Karpas-422 (cell line): ENCODE data around the gene MFAP2. TPM values are rescaled to one million over a fixed set of nuclear protein-coding genes. Genes with fewer than 3 reads are reported as not detected.
A peak's percentile ranks its signal among the peaks of the same experiment; 100 is the strongest.
"Not testable (repeated sequence)": the region's sequence is repeated elsewhere in the genome, so short reads cannot be mapped to it uniquely, and the experiment has no call there.

ENCODE experiments used
- DNase-seq: peaks from one replicate; pipeline ENCODE4 v3.0.0-alpha.2; 2015
- H2AFZ ChIP-seq: fragments of 200-600 bp; sonication (generic); 2 replicates; pipeline ENCODE4 v1.6.1; 2014; ENCODE audit warnings: antibody characterized with exemption, low read length, mixed read lengths
- H3K27ac ChIP-seq: fragments of 200-600 bp; sonication (generic); 2 replicates; pipeline ENCODE4 v1.5.1; 2014; ENCODE audit warnings: mild to moderate bottlenecking, low read length, moderate library complexity
- H3K27me3 ChIP-seq: fragments of 200-600 bp; sonication (generic); 2 replicates; pipeline ENCODE4 v1.6.1; 2014; ENCODE audit warnings: low read length, mixed read lengths
- H3K36me3 ChIP-seq: fragments of 200-600 bp; sonication (generic); 2 replicates; pipeline ENCODE4 v1.6.1; 2014; ENCODE audit warnings: low read length, mixed read lengths; ENCODE audit not compliant: insufficient read depth
- H3K4me1 ChIP-seq: fragments of 200-600 bp; sonication (generic); 2 replicates; pipeline ENCODE4 v1.6.1; 2014; ENCODE audit warnings: mild to moderate bottlenecking, low read length, mixed read lengths
- H3K4me2 ChIP-seq: fragments of 200-600 bp; sonication (generic); 2 replicates; pipeline ENCODE4 v1.6.1; 2014; ENCODE audit warnings: low read length, low read depth, mild to moderate bottlenecking; ENCODE audit not compliant: poor library complexity, severe bottlenecking
- H3K4me3 ChIP-seq: fragments of 200-600 bp; sonication (generic); 2 replicates; pipeline ENCODE4 v1.5.1; 2014; ENCODE audit warnings: mild to moderate bottlenecking, antibody characterized with exemption, low read length, mixed read lengths
- H3K79me2 ChIP-seq: fragments of 200-600 bp; sonication (generic); 2 replicates; pipeline ENCODE4 v1.6.1; 2014; ENCODE audit warnings: mild to moderate bottlenecking, low read length, mixed read lengths
- H3K9ac ChIP-seq: fragments of 200-600 bp; sonication (generic); 2 replicates; pipeline ENCODE4 v1.6.0; 2014; ENCODE audit warnings: low read length
- H3K9me2 ChIP-seq: fragments of 200-600 bp; sonication (generic), shearing (Covaris generic); replicated peaks from 2 replicates; pipeline ENCODE4 v1.6.0; 2014; ENCODE audit warnings: mild to moderate bottlenecking, low read length, moderate library complexity; ENCODE audit not compliant: insufficient read depth
- H3K9me3 ChIP-seq: fragments of 300-700, 200-600 bp; sonication (generic); 2 replicates; pipeline ENCODE4 v1.6.1; 2014; ENCODE audit warnings: low read length, mixed read lengths
- H4K20me1 ChIP-seq: fragments of 200-600 bp; sonication (generic); 2 replicates; pipeline ENCODE4 v1.6.1; 2014; ENCODE audit warnings: mild to moderate bottlenecking, antibody characterized with exemption, low read length, low read depth; ENCODE audit not compliant: insufficient read depth
- total RNA-seq: library from RNA; depleted of rRNA; stranded (reverse); fragments of >200 nt; shearing (Covaris generic); gene quantifications from 2 replicates; pipeline ENCODE4 v1.2.3, GENCODE V29; 2014; ENCODE audit warnings: low replicate concordance

The MFAP2 gene
- total RNA-seq, 1 experiment from 2014 or later: not detected

DNA sequence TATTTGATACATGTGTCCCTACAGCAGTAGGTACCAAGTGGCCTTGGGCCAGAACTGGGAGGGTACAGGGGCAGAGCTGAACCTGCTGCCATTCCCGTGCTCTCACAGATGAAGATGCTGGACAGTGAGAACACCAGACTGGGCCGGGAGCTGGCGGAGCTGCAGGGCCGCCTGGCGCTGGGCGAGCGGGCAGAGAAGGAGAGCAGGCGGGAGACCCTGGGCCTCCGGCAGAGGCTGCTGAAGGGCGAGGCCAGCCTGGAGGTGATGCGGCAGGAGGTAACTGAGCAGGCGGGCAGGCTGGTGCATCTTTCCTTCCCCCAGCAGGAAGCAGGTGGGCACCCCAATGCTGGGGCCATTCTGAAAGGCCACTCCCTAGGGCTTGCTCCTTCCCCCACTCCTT is 21.9 kb downstream of the MFAP2 start:
- no peaks in the 10 kb centered on the region for H3K79me2 ChIP-seq
- no peaks in the 10 kb centered on the region for H3K9me2 ChIP-seq
- H3K27ac ChIP-seq: no peak overlapping the region
- H3K9me3 ChIP-seq: no peaks in the 10 kb centered on the region
- no peak overlapping the region for H3K4me3 ChIP-seq
- DNase-seq: no peak
- H3K4me2 ChIP-seq: no peak overlapping the region
- H3K27me3 ChIP-seq: no peaks in the 10 kb centered on the region
- no peaks in the 10 kb centered on the region for H4K20me1 ChIP-seq
- H3K4me1 ChIP-seq: peaks cover 5% of the 10 kb centered on the region
- H3K9ac ChIP-seq: no peak overlapping the region
- no peaks in the 10 kb centered on the region for H3K36me3 ChIP-seq
- no peak overlapping the region for H2AFZ ChIP-seq

DNA sequence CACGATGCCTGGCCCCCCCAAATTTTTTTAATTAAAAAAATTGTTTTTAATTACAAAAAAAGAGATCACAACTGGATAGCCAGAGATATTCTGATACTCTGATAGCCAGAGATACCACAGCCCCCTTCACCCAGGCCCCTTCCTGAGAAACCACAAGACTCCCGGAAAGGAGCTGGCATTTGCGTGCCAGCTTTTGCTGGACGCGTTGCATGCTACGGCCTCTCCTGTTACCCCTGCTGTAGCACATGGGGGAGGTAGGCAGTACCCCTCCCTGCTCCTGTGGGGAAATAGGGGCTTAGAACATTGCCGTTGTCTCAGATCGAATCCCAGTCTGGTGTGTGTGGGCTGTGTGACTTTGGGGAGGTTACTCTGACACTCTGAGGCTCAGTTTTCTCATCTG is 22.7 kb downstream of the MFAP2 start:
- Histone ChIP-seq H3K9me3 (no peaks in the 10 kb centered on the region), H4K20me1 (no peaks in the 10 kb centered on the region), H3K4me1 (peaks cover 5% of the 10 kb centered on the region), H3K27ac (no peak overlapping the region), H3K4me2 (no peak overlapping the region), H3K79me2 (no peaks in the 10 kb centered on the region), H3K36me3 (no peaks in the 10 kb centered on the region), H2AFZ (no peak overlapping the region), H3K9me2 (no peaks in the 10 kb centered on the region), H3K4me3 (no peak overlapping the region), H3K9ac (no peak overlapping the region), H3K27me3 (no peaks in the 10 kb centered on the region)
- no peak for DNase-seq

- Histone ChIP-seq H3K36me3 (no peaks in the 10 kb centered on the region), H4K20me1 (no peaks in the 10 kb centered on the region), H3K4me3 (no peak overlapping the region), H3K9me3 (no peaks in the 10 kb centered on the region), H3K27ac (no peak overlapping the region), H3K4me1 (peaks cover 5% of the 10 kb centered on the region), H3K27me3 (no peaks in the 10 kb centered on the region), H3K9me2 (no peaks in the 10 kb centered on the region), H3K9ac (no peak overlapping the region), H3K4me2 (no peak overlapping the region), H3K79me2 (no peaks in the 10 kb centered on the region), H2AFZ (no peak overlapping the region)
- no peak for DNase-seq
Measured at GRCh38 chr1:16956775-16957174, 23.6 kb downstream of the MFAP2 start.

GRCh38 chr1:16955186-16955585 is 25.2 kb downstream of the MFAP2 start:
- Histone ChIP-seq H3K36me3 (no peaks in the 10 kb centered on the region), H3K27ac (no peak overlapping the region), H3K4me3 (no peak overlapping the region), H3K9ac (no peak overlapping the region), H3K4me1 (peaks cover 1% of the 10 kb centered on the region), H4K20me1 (no peaks in the 10 kb centered on the region), H2AFZ (no peak overlapping the region), H3K9me2 (no peaks in the 10 kb centered on the region), H3K9me3 (no peaks in the 10 kb centered on the region), H3K4me2 (no peak overlapping the region), H3K27me3 (no peaks in the 10 kb centered on the region), H3K79me2 (no peaks in the 10 kb centered on the region)
- DNase-seq: no peak

DNA sequence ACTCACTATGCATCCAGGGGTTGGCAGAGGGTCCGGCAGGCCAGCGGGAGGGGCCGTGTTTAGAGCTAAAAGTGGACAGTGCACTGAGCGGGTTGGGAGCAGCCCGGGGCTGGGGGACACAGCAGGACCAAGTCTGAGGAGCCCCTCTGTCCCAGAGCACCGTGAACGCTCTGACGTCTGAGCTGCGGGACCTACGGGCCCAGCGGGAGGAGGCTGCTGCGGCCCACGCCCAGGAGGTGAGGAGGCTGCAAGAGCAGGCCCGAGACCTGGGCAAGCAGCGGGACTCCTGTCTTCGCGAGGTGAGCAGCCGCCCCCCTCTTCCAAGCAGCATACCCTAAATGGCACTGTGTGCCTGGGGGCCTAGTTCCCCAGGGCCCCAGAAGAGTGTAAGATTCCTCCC is 25.8 kb downstream of the MFAP2 start:
- Histone ChIP-seq H3K27me3 (no peaks in the 10 kb centered on the region), H3K9me3 (no peaks in the 10 kb centered on the region), H3K9me2 (no peaks in the 10 kb centered on the region), H3K79me2 (no peaks in the 10 kb centered on the region), H3K4me2 (no peak overlapping the region), H4K20me1 (no peaks in the 10 kb centered on the region), H3K4me3 (no peak overlapping the region), H3K27ac (no peak overlapping the region), H3K9ac (no peak overlapping the region), H2AFZ (no peak overlapping the region), H3K36me3 (no peaks in the 10 kb centered on the region), H3K4me1 (no peaks in the 10 kb centered on the region; the same call in 1 of the 2 replicates)
- no peak for DNase-seq

DNA sequence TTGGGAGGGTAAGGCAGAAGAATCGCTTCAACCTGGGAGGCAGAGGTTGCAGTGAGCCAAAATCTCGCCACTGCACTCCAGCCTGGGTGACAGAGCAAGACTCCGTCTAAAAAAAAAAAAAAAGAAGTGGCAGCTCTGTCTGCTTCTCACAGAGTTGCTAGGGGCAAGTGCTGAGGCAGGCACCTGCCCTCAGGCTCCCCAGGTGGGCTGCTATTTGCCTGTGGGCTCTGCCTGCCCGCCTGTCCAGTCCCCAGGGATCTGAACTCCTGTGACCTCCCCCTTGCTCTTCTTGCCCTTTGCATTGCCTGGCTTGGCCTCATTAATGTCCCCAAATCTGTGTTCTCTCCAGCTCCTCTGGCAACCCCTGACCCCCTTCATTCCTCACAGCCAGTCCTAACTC is 28.0 kb downstream of the MFAP2 start:
- not testable (repeated sequence) for H3K79me2 ChIP-seq, H3K4me2 ChIP-seq, H3K27me3 ChIP-seq, H4K20me1 ChIP-seq, DNase-seq, H3K9me2 ChIP-seq, H3K4me3 ChIP-seq, H3K4me1 ChIP-seq, H3K9me3 ChIP-seq, H3K27ac ChIP-seq, H3K36me3 ChIP-seq, H2AFZ ChIP-seq, H3K9ac ChIP-seq

GRCh38 chr1:16949026-16949425 is 31.4 kb downstream of the MFAP2 start:
- H3K36me3 ChIP-seq: not testable (repeated sequence)

GRCh38 chr1:16948282-16948891 is 32.0 kb downstream of the MFAP2 start:
- H3K9me2 ChIP-seq, H4K20me1 ChIP-seq, H2AFZ ChIP-seq, H3K9me3 ChIP-seq, H3K27me3 ChIP-seq, H3K27ac ChIP-seq, H3K36me3 ChIP-seq, H3K4me1 ChIP-seq, H3K9ac ChIP-seq, H3K4me2 ChIP-seq, H3K79me2 ChIP-seq, H3K4me3 ChIP-seq: not testable (repeated sequence)
- DNase-seq: peak; percentile 57

More at GRCh38 chr1:16949026-16949425, 31.4 kb downstream of the MFAP2 start:
- H2AFZ ChIP-seq, H3K4me2 ChIP-seq, H3K9me2 ChIP-seq, H3K27ac ChIP-seq, H3K9ac ChIP-seq, H4K20me1 ChIP-seq, H3K4me1 ChIP-seq, H3K79me2 ChIP-seq, H3K27me3 ChIP-seq, H3K9me3 ChIP-seq, DNase-seq, H3K4me3 ChIP-seq: not testable (repeated sequence)

DNA sequence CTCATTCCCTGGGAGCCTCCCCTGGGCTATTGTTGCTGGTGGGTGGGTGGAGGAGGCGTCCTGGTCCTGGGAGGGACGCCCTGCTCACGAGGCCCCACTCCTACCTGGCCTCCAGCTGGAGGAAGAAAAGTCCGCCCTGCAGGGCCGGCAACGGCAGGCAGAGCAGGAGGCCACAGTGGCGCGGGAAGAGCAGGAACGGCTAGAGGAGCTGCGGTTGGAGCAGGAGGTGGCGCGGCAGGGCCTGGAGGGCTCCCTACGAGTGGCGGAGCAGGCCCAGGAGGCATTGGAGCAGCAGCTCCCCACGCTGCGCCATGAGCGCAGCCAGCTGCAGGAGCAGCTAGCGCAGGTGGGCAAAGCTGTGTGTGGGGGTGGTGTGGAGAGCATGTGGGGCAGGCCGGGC is 33.8 kb downstream of the MFAP2 start:
- no peaks in the 10 kb centered on the region for H3K9me3 ChIP-seq
- no peaks in the 10 kb centered on the region for H3K27me3 ChIP-seq
- no peak overlapping the region for H2AFZ ChIP-seq
- no peak overlapping the region for H3K27ac ChIP-seq
- H4K20me1 ChIP-seq: no peaks in the 10 kb centered on the region
- H3K79me2 ChIP-seq: no peaks in the 10 kb centered on the region
- H3K4me2 ChIP-seq: no peak overlapping the region
- DNase-seq: no peak
- H3K9ac ChIP-seq: no peak overlapping the region
- no peaks in the 10 kb centered on the region for H3K9me2 ChIP-seq
- H3K36me3 ChIP-seq: no peaks in the 10 kb centered on the region
- H3K4me1 ChIP-seq: peaks cover 5% of the 10 kb centered on the region
- no peak overlapping the region for H3K4me3 ChIP-seq
